LNCaP clone FGC (cell line): ENCODE results near the gene NRG3.

Experiments
- DNase-seq: peaks from one replicate; pipeline ENCODE4 v3.0.0-alpha.2; 2011; ENCODE audit warnings: low read depth
- H3K4me3 ChIP-seq: 2 replicates; pipeline ENCODE4 v1.5.1; 2011; ENCODE audit warnings: mild to moderate bottlenecking, low read depth, low read length, control low read depth
- TF ChIP-seq, protein P1 (sequence below): IDR thresholded peaks from 2 replicates; pipeline ENCODE4 v1.5.1; 2012; ENCODE audit warnings: mild to moderate bottlenecking; ENCODE audit not compliant: control insufficient read depth, insufficient read depth; ENCODE audit errors: extremely low read depth

NRG3 gene

DNA sequence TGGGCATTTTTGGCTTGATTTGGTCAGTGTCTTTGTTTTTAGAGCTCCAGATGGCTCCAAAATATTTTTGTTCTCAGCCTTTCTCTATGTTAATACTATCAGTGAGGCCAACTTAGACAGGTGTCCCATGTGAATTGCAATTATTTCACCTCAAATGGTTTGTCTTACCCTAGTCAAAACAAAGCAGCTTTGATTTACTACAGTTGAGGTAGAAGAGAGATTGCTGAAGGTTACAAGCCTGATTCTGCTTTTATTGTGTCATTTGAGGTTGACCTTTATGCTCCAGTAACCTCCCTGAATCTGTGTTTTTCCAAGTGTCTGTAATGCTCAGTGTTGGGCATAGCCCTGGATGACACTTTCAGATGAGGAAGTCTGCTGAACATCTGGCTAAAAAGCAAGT, 882.9 kb downstream of the NRG3 start:
- no peak for DNase-seq
- H3K4me3 ChIP-seq, result no peak overlapping the region
- TF ChIP-seq, protein P1, sequence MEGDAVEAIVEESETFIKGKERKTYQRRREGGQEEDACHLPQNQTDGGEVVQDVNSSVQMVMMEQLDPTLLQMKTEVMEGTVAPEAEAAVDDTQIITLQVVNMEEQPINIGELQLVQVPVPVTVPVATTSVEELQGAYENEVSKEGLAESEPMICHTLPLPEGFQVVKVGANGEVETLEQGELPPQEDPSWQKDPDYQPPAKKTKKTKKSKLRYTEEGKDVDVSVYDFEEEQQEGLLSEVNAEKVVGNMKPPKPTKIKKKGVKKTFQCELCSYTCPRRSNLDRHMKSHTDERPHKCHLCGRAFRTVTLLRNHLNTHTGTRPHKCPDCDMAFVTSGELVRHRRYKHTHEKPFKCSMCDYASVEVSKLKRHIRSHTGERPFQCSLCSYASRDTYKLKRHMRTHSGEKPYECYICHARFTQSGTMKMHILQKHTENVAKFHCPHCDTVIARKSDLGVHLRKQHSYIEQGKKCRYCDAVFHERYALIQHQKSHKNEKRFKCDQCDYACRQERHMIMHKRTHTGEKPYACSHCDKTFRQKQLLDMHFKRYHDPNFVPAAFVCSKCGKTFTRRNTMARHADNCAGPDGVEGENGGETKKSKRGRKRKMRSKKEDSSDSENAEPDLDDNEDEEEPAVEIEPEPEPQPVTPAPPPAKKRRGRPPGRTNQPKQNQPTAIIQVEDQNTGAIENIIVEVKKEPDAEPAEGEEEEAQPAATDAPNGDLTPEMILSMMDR, result no peak

DNA sequence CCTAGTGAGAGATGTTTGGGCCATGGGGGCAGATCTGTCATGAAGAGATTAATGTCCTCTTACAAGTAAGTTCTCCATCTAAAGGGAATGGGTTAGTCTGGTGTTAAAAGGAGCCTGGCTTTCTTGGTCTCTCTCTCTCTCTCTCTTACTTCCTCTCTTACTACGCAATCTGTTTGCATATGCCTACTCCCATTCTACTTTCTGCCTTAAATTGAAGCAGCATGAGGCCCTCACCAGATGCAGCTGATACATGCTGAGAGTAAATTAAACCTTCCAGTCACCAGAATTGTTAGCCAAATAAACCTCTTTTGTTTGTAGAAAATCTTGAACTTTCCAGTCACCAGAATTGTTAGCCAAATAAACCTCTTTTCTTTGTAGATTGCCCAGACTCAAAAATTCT, 884.1 kb downstream of the NRG3 start:
- TF ChIP-seq, protein P1, result no peak
- H3K4me3 ChIP-seq, result no peak overlapping the region
- no peak for DNase-seq

DNA sequence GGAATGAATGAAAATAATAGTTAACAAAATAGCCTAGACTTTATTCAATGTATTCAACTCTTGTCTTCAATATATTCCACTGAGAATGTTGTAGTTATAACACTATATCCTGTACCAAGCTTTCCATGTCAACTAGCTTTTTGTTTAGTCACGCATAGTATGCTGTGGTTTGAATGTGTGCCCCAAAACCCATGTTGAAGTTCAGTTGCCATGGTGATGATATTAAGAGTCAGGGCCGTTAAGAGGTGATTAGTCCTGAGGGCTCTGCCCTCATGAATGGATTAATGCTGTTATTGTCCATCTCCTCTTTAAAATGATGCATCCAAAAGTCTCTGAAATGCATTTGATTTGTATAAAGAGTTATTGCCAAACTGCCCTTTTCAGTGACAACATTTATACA, 887.6 kb downstream of the NRG3 start:
- H3K4me3 ChIP-seq, result no peak overlapping the region
- no peak for DNase-seq
- TF ChIP-seq, protein P1, result no peak

DNA sequence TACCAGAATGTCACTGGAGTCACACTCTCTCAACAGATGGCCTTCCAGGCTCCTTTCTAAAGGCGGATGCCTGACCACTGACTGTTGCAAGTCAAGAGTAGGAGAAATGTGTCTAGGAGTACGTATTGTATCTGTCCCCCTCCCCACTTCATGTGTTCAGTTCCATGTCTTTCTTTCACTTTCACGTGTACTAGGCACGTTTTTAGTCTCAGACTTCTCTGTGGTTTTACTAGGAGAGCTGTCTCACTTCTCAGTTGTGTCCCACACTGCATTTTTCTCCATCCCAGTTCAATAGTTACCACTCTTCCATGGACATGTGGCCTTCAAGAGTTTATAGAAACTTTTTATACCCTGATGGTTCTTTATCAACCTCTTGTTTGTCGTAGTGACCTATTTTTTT, 893.0 kb downstream of the NRG3 start:
- H3K4me3 ChIP-seq, result no peak overlapping the region
- TF ChIP-seq, protein P1, result no peak

DNA sequence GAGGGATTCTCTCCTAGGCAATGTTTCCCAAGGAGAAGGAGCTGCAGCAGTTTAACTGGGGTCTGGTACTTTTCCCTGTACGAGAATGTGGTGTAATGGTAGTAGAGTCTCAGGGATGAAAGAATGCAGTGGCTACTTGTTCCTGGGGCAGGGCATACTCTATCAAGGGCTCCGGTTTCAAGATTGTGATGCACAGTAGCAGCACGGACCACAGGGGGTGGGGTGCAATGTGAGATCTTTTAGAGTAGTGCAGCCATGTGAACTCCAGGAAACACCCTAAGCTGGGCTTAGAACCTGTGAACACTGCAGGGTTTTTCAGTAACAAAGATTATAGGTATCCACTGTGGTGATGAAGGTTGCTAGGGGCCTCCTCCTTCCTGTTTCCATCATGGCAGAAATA, 903.9 kb downstream of the NRG3 start:
- no peak overlapping the region for H3K4me3 ChIP-seq
- DNase-seq, result no peak
- TF ChIP-seq, protein P1, result no peak

More for the DNA sequence above, 893.0 kb downstream of the NRG3 start:
- DNase-seq, result no peak

DNA sequence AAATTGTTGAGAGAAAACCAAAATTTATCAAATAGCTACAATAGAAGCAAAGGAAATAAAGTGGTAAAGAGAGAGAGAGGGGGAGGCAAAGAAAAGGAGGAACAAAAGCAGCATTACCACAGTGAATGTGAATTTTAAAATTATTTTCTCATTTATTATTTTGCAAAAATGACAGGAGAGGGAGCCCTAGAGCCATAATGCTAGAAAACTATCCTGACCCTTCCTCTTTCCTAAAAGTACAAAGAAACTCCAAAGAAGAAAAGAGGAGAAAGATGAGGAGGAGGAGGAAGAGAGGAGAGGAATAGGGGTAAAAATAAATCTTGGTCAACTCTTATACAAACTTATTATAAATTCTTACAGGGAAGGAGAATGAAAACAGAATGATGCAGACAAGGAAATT, 921.5 kb downstream of the NRG3 start:
- TF ChIP-seq, protein P1, result peak; percentile 55
- peak; percentile 17 for DNase-seq
- H3K4me3 ChIP-seq, result no peak overlapping the region

DNA sequence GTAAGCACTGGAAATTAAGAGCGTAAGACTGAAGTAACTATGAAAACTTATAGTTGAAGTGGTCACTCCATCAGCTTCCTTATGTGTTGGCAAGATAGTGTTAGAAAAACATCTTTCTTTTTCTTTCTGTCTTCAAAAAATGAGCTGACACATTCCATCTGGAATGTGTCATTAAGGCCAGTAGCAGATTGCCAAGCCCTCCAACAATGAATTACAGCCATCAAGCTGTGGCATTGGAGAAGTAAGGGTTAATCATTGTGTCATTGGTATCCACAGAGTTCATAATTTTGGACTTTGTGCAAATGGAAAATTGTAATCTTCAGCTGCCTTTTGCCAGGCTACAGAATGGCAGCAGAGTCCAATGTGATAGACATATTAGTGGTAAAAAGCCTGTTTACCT, 926.3 kb downstream of the NRG3 start:
- TF ChIP-seq, protein P1, result no peak
- DNase-seq, result no peak
- H3K4me3 ChIP-seq, result no peak overlapping the region
